ENCODE data around the gene TMEM135. TPM values are rescaled to one million over a fixed set of nuclear protein-coding genes. Genes with fewer than 3 reads are reported as not detected.
"Not testable (repeated sequence)": the region's sequence is repeated elsewhere in the genome, so short reads cannot be mapped to it uniquely, and the experiment has no call there.

The TMEM135 gene
- total and polyA plus RNA-seq, 2 donors (not counting 1 experiment from before 2014, with no cell fraction given): 2.7 to 19.5 TPM

GRCh38 chr11:87187930-87188329 lies 150.2 kb downstream of the TMEM135 start:
- H3K27ac Mint-ChIP-seq: no peak overlapping the region
- no peak overlapping the region for H3K9ac ChIP-seq (ENCODE audit: low read length)
- H3K4me2 ChIP-seq (replicated peaks; ENCODE audit: low read depth, low read length, poor library complexity, severe bottlenecking): no peak overlapping the region
- no peaks in the 10 kb centered on the region for H3K9me3 Mint-ChIP-seq (ENCODE audit: insufficient read depth)
- no CpG with 5 or more reads among the region's 2 CpGs for WGBS (ENCODE audit: insufficient coverage)
- H3K4me1 Mint-ChIP-seq: no peaks in the 10 kb centered on the region
- no peak for DNase-seq
- TF ChIP-seq CTCF (IDR thresholded peaks at IDR 0.05) (no peak), EZH2 (IDR thresholded peaks at IDR 0.05; ENCODE audit: borderline replicate concordance, insufficient read depth, low read depth, low read length, poor library complexity, severe bottlenecking) (no peak)
- no peak for ATAC-seq (ENCODE audit: low read depth)
- no peaks in the 10 kb centered on the region for H4K20me1 ChIP-seq (ENCODE audit: control insufficient read depth, insufficient read depth, low read length, poor library complexity, severe bottlenecking)
- POLR2A ChIA-PET: no interaction called here
- H3K9me3 ChIP-seq (ENCODE audit: control extremely low read depth in 1 of 3, control insufficient read depth in 2 of 3, insufficient read depth in 1 of 3, low read length in 2 of 3): no peaks in the 10 kb centered on the region
- no peaks in the 10 kb centered on the region for H3K79me2 ChIP-seq (ENCODE audit: control insufficient read depth, insufficient read depth, low read length)
- no peaks in the 10 kb centered on the region for H3K36me3 ChIP-seq (replicated peaks in 1 of 2; ENCODE audit: control extremely low read depth in 1 of 2, control insufficient read depth in 1 of 2, extremely low read depth in 1 of 2, insufficient read depth in 2 of 2, low read length in 1 of 2)
- no peak overlapping the region for H3K27ac ChIP-seq (ENCODE audit: low read length in 2 of 2)
- H3K27me3 Mint-ChIP-seq: no peaks in the 10 kb centered on the region
- no peak overlapping the region for H3K4me3 ChIP-seq (ENCODE audit: control extremely low read depth in 1 of 5, extremely low read depth in 1 of 5, insufficient read depth in 1 of 5, low read depth in 2 of 5, low read length in 4 of 5)
- CTCF ChIA-PET: no interaction called here
- no peaks in the 10 kb centered on the region for H3K4me1 ChIP-seq (ENCODE audit: control insufficient read depth in 2 of 2, insufficient read depth in 2 of 2, low read length in 2 of 2)
- H2AFZ ChIP-seq (ENCODE audit: insufficient read depth, low read depth, low read length, poor library complexity, severe bottlenecking): no peak overlapping the region
- no peak overlapping the region for H3K4me3 Mint-ChIP-seq
- intact Hi-C loops (cut with micrococcal nuclease): no loop called here
- no peaks in the 10 kb centered on the region for H3K27me3 ChIP-seq (replicated peaks in 1 of 4; ENCODE audit: control extremely low read depth in 1 of 4, control insufficient read depth in 3 of 4, insufficient read depth in 4 of 4, low read length in 3 of 4)

- H3K27ac ChIP-seq (ENCODE audit: low read length in 2 of 2); H3K4me1 Mint-ChIP-seq; H4K20me1 ChIP-seq (ENCODE audit: control insufficient read depth, insufficient read depth, low read length, poor library complexity, severe bottlenecking); H3K27me3 Mint-ChIP-seq; H3K4me3 ChIP-seq (ENCODE audit: control extremely low read depth in 1 of 5, extremely low read depth in 1 of 5, insufficient read depth in 1 of 5, low read depth in 2 of 5, low read length in 4 of 5); H3K27me3 ChIP-seq (replicated peaks in 1 of 4; ENCODE audit: control extremely low read depth in 1 of 4, control insufficient read depth in 3 of 4, insufficient read depth in 4 of 4, low read length in 3 of 4); DNase-seq; intact Hi-C loops (cut with micrococcal nuclease); POLR2A ChIA-PET; H3K4me2 ChIP-seq (replicated peaks; ENCODE audit: low read depth, low read length, poor library complexity, severe bottlenecking); H3K9ac ChIP-seq (ENCODE audit: low read length); H3K4me1 ChIP-seq (ENCODE audit: control insufficient read depth in 2 of 2, insufficient read depth in 2 of 2, low read length in 2 of 2); CTCF ChIA-PET; H2AFZ ChIP-seq (ENCODE audit: insufficient read depth, low read depth, low read length, poor library complexity, severe bottlenecking); H3K9me3 ChIP-seq (ENCODE audit: control extremely low read depth in 1 of 3, control insufficient read depth in 2 of 3, insufficient read depth in 1 of 3, low read length in 2 of 3); H3K79me2 ChIP-seq (ENCODE audit: control insufficient read depth, insufficient read depth, low read length); H3K36me3 ChIP-seq (replicated peaks in 1 of 2; ENCODE audit: control extremely low read depth in 1 of 2, control insufficient read depth in 1 of 2, extremely low read depth in 1 of 2, insufficient read depth in 2 of 2, low read length in 1 of 2); H3K9me3 Mint-ChIP-seq (ENCODE audit: insufficient read depth); H3K27ac Mint-ChIP-seq; ATAC-seq (ENCODE audit: low read depth); H3K4me3 Mint-ChIP-seq: not testable (repeated sequence)
- WGBS (ENCODE audit: insufficient coverage): no CpG with 5 or more reads among the region's 8 CpGs
Observed at GRCh38 chr11:87188396-87188795, 150.7 kb downstream of the TMEM135 start.

GRCh38 chr11:87188921-87189320 lies 151.2 kb downstream of the TMEM135 start:
- H3K4me1 ChIP-seq (ENCODE audit: control insufficient read depth in 2 of 2, insufficient read depth in 2 of 2, low read length in 2 of 2); H3K27ac ChIP-seq (ENCODE audit: low read length in 2 of 2); CTCF ChIA-PET; H3K36me3 ChIP-seq (replicated peaks in 1 of 2; ENCODE audit: control extremely low read depth in 1 of 2, control insufficient read depth in 1 of 2, extremely low read depth in 1 of 2, insufficient read depth in 2 of 2, low read length in 1 of 2); H4K20me1 ChIP-seq (ENCODE audit: control insufficient read depth, insufficient read depth, low read length, poor library complexity, severe bottlenecking); H3K79me2 ChIP-seq (ENCODE audit: control insufficient read depth, insufficient read depth, low read length); H3K4me3 ChIP-seq (ENCODE audit: control extremely low read depth in 1 of 5, extremely low read depth in 1 of 5, insufficient read depth in 1 of 5, low read depth in 2 of 5, low read length in 4 of 5); H3K9ac ChIP-seq (ENCODE audit: low read length); H2AFZ ChIP-seq (ENCODE audit: insufficient read depth, low read depth, low read length, poor library complexity, severe bottlenecking); H3K4me3 Mint-ChIP-seq; ATAC-seq (ENCODE audit: low read depth); H3K4me2 ChIP-seq (replicated peaks; ENCODE audit: low read depth, low read length, poor library complexity, severe bottlenecking); H3K9me3 Mint-ChIP-seq (ENCODE audit: insufficient read depth); intact Hi-C loops (cut with micrococcal nuclease); DNase-seq; H3K27me3 Mint-ChIP-seq; H3K27ac Mint-ChIP-seq; H3K27me3 ChIP-seq (replicated peaks in 1 of 4; ENCODE audit: control extremely low read depth in 1 of 4, control insufficient read depth in 3 of 4, insufficient read depth in 4 of 4, low read length in 3 of 4); POLR2A ChIA-PET; H3K4me1 Mint-ChIP-seq; H3K9me3 ChIP-seq (ENCODE audit: control extremely low read depth in 1 of 3, control insufficient read depth in 2 of 3, insufficient read depth in 1 of 3, low read length in 2 of 3): not testable (repeated sequence)
- 100% methylated on average over 1 of the region's 3 CpGs for WGBS (ENCODE audit: insufficient coverage)
